HG03060 (cell line): ENCODE measurements around the gene MAP4.
"Not testable (repeated sequence)": the region's sequence is repeated elsewhere in the genome, so short reads cannot be mapped to it uniquely, and the experiment has no call there.

ENCODE experiments used
- ATAC-seq: cut with Tn5 transposase; IDR thresholded peaks from one replicate; pipeline ENCODE4 v1.9.1; 2021; ENCODE audit warnings: low read depth, moderate number of reproducible peaks; ENCODE audit not compliant: unreplicated experiment

The MAP4 gene

DNA sequence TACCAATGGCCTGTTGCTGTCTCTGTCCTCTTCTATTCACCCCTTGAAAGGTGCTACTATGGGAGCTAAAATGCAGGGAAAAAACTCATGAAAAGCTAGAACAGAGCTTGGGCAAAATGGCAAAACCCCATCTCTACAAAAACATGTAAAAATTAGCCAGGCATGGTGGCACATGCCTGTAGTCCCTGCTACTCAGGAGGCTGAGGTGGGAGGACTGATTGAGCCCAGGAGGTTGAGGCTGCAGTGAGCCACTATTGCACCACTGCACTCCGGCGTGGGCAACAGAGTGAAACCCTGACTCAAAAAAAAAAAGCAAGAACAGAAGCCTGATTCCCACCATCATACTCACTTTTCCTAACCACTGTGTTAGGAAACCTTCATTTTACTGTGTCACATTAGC is 1.9 kb downstream of the MAP4 start:
- ATAC-seq = no peak

DNA sequence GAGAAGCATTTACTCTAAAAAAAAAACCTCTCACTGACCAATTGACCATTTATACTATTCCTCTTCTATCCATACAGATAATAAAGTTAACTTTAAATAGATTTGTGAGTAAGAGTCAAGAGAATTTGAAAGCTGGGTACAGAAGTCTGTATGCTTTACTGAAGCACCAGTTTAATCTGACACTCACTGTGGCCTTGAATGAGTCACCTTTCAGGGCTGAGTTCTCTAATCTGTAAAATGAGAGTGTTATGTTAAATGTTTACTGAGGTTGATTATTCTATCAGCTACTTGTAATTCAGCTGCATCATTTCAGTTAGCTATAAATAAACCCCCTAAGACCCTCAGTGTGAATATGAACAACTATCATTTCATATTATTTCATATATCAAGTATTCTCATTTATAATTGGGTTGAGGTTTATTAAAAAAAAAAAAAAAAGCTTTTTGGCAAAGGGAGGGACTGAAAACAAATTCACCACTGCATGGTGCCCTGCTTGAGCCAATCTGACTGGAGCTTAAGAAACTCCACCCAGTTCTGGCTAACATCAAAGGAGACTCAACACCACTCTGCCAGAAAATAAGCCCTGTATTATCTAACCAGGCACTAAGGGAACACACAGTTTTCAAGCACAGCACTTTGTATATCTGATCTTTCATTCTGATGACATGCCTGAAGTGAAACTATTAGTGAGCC is 2.8 kb downstream of the MAP4 start:
- ATAC-seq = no peak

DNA sequence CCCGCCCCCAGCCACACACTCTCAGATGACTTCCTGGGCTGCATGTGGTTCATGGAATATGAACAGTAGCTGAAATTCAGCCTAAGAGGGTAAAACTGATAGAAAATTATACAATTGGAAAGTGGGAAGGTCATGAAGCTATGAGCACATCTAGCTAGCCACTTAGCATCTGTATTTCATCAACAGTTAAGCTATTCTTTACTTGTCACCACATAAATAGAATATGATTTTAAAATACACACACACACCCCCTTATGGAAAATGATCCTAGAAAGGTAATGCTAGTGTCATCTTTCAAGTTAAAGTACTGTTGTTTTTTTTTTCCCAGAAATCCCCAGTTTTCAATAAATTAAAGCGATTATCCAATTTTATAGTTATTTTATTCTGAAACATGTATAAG is 3.6 kb downstream of the MAP4 start:
- ATAC-seq = no peak

- not testable (repeated sequence) for ATAC-seq
Measured at GRCh38 chr3:48008066-48008465, 8.2 kb downstream of the MAP4 start.

GRCh38 chr3:48007361-48007760 is 8.9 kb downstream of the MAP4 start:
- ATAC-seq = not testable (repeated sequence)

GRCh38 chr3:48006794-48007193 is 9.4 kb downstream of the MAP4 start:
- ATAC-seq = not testable (repeated sequence)

- ATAC-seq = no peak
Measured at GRCh38 chr3:48004694-48005093, 11.5 kb downstream of the MAP4 start.

DNA sequence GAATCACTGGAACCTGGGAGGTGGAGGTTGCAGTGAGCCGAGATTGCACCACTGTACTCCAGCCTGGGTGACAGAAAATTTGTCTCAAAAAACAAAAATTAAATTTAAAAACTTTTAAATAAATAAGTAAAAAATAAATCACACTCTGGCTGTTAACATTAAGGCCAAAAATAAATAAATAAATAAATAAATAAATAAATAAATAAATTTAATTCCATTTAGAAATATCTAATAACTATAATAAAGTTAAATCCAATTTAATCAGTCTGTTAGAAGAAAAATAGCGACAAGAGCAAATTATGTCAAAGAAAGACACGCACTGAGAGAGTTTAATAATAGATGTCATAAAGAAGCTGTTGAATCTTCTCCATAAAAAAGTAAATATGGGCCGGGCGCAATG is 13.4 kb downstream of the MAP4 start:
- ATAC-seq = no peak

DNA sequence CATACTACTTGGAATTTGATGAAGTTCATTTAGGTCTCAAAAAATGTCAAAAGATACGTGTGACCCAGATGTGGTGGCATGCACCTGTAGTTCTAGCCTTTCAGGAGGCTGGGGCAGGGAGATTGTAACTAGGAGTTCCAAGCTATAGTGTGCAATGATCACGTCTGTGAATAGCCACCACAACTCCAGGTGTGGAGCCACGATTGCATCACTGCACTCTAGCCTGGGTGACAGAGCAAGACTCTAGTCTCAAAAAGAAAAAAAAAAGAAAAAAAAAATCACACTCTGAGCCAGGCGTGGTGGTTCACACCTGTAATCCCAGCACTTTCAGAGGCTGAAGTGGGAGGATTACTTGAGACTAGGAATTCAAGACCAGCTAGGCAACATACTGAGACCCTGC is 14.2 kb downstream of the MAP4 start:
- no peak for ATAC-seq

- ATAC-seq = no peak
Measured at GRCh38 chr3:48000212-48000611, 16.0 kb downstream of the MAP4 start.

DNA sequence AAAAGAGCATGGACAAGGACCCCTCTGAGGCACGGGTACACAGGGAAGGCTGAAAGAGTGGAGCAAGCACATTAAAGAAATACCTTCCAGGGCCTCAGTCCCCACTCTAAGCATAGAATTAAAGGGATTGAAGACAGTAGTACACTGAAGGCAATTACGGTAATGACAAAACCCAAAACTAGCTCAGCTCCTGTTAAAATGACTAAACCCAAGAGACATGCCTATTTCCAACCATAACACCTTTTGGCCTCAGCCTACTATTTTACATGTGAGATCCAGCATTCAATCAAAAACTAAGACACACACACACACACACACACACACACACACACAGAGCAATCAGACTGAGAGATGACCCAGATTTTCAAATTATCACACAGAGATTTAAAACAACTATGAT is 19.8 kb downstream of the MAP4 start:
- ATAC-seq = no peak

- ATAC-seq = no peak
Measured at GRCh38 chr3:47994180-47994579, 22.0 kb downstream of the MAP4 start.

DNA sequence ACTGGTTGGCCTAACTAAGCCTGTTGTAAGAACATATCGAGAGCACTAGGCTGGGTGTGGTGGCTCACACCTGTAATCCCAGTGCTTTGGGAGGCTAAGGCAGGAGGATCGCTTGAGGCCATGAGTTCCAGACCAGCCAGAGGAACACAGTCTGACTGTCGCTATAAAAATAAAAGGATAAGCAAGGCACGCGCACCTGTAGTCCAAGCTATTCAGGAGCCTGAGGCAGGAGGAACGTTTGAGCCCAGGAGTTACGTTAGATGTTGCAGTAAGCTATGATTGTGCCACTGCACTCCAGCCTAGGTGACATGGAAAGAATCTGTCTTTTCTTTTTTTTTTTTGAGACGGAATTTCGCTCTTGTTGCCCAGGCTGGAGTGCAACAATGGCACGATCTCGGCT is 24.9 kb downstream of the MAP4 start:
- ATAC-seq = no peak

DNA sequence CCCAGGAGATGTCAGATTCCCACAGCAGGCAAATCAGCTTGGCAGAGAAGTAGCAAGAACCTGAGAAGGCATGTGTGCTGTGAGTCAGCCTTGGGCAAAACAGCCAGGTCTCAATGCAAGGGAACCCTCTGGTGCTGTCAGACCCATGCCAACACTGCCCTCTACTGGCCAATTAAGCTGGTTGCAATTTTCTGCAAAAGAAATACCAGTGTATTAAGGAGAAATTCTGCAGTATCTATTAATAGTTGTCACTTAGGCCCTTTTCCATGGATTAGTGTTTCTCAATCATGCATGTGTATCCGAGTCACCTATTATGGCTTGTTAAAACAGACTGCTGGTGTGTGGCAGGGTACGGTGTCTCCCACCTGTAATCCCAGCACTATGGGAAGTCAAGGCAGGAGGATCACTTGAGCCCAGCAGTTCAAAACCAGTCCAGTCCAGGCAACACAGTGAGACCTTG is 26.2 kb downstream of the MAP4 start:
- no peak for ATAC-seq

DNA sequence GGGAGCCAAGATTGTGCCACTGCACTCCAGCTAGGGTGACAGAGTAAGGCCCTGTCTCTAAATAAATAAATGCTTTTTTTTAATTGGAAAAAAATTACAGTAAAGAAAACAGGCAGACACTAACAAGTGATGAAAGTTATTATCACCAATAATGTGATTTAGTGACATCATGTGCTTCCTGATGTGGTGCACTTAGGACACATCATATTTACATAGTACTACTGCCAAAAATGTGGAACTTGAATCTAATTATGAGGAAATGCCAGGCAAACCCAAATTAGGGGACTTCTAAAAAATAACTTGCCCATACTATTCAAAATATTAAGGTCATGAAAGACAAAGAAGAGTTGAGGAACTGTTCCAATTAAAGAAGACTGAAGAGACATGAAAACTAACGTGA is 30.8 kb downstream of the MAP4 start:
- no peak for ATAC-seq

- no peak for ATAC-seq
Measured at GRCh38 chr3:47984075-47984728, 32.0 kb downstream of the MAP4 start.

GRCh38 chr3:47980795-47981194 is 35.4 kb downstream of the MAP4 start:
- no peak for ATAC-seq

DNA sequence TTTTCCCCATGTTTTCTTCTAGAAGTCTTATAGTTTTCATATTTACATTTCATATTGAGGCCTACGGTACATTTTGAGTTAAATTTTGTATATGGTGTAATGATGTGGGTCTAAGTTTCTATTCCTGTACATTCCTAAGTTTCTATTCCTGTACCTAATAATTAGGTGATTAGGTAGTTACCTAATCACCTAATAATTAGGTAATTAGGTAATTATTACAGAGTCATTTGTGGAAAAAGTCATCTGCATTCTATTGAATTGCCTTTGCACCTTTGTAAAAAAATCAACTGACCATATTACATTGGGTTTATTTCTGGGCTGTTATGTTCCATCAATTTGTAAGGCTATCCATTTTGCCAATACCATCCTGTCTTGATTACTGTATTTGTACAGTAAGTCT is 37.1 kb downstream of the MAP4 start:
- no peak for ATAC-seq

DNA sequence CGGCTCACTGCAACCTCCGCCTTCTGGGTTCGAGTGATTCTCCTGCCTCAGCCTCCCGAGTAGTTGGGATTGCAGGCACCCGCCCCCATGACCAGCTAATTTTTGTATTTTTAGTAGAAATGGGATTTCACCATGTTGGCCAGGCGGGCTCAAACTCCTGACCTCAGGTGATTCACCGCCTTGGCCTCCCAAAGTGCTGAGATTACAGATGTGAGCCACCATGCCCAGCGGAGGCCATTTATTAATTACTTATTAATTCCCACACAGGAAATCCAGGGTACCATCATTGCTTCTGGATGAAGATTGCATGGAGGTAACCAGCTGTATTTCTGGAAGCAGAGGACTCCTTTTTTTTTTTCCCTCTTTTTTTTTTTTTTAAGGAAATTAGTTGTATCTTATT is 37.8 kb downstream of the MAP4 start:
- no peak for ATAC-seq

DNA sequence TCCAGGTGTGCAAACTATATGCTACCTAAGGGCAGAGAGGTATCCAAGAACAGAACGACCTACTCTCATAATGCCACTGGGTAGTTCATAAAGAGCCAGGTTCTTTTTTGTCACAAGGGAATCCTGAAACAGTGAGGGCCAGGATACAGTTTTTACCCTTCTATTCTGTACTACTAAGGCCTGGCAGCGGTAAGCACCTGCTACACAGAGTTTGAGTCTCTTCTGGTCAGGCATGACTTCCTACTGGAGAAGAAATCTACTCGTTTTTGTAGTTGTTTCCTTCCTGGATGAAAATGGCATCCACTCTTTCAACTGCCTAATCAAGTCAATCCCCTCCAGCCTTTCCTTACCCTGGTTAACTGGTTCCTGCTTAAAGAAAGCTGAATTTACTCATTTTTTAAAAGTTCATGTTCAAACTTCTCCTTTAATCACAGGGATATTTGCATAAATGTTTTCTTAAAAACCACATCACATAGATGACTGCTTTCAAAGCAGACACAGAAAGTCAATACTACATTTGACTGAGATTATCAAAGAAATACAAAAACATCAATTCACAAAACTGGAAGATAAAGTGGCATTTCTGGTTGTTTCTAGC is 40.0 kb downstream of the MAP4 start:
- no peak for ATAC-seq

DNA sequence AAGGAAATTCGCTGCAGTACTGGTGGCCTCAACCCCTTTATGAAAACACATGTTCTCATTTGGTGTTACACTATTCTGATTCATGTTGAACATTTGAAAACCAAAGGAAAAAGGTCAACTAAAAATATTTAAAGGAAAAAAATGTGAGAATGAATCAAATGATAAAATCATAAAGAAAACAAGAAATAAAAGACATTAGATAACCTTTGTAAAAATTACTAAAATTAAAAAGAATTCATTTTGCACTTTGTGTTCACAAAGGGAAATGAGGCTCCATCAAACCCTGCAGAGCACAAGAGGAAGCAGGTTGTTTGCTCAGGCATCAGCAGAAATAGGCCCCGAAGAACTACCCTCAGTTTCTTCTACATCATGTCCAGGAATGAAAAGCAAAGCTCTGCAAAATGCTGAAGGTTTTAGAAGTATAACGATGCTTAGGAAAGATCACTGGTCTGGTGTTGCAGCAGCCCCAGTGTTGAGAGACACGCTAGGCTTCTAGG is 41.2 kb downstream of the MAP4 start:
- ATAC-seq = no peak

- ATAC-seq = no peak
Measured at GRCh38 chr3:47971081-47971480, 45.1 kb downstream of the MAP4 start.
